Measurements from ENCODE around the gene ATXN1.

GRCh38 chr6:16299861-16300260 lies 461.4 kb downstream of the ATXN1 start:
- no peak for TF ChIP-seq POLR2A (IDR thresholded peaks at IDR 0.05)
- TF ChIP-seq, protein P1, sequence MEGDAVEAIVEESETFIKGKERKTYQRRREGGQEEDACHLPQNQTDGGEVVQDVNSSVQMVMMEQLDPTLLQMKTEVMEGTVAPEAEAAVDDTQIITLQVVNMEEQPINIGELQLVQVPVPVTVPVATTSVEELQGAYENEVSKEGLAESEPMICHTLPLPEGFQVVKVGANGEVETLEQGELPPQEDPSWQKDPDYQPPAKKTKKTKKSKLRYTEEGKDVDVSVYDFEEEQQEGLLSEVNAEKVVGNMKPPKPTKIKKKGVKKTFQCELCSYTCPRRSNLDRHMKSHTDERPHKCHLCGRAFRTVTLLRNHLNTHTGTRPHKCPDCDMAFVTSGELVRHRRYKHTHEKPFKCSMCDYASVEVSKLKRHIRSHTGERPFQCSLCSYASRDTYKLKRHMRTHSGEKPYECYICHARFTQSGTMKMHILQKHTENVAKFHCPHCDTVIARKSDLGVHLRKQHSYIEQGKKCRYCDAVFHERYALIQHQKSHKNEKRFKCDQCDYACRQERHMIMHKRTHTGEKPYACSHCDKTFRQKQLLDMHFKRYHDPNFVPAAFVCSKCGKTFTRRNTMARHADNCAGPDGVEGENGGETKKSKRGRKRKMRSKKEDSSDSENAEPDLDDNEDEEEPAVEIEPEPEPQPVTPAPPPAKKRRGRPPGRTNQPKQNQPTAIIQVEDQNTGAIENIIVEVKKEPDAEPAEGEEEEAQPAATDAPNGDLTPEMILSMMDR (IDR thresholded peaks at IDR 0.05): no peak
